ENCODE data around the gene MRPL49. TPM values are rescaled to one million over a fixed set of nuclear protein-coding genes. Genes with fewer than 3 reads are reported as not detected.

Gene MRPL49
- total and polyA plus RNA-seq, 2 of the 13 experiments (the other 11 are each of a cell fraction or from before 2014, with no cell fraction given), result 39.2 to 53.3 TPM

- 0 out of 2 replicates have a peak, but pooled peaks have one; percentile 68 for TF ChIP-seq BCL3 (CRISPR knock-in tag; IDR thresholded peaks at IDR 0.05)
- TF ChIP-seq STAT5B (CRISPR knock-in tag; IDR thresholded peaks at IDR 0.05), result peak; percentile 28; the same call in 1 of the 2 replicates
- 0 out of 2 replicates have a peak, but pooled peaks have one; percentile 34 for TF ChIP-seq NRL (CRISPR knock-in tag; IDR thresholded peaks at IDR 0.05; ENCODE audit: borderline replicate concordance)
- TF ChIP-seq ZNF552 (CRISPR knock-in tag; IDR thresholded peaks at IDR 0.05; ENCODE audit: borderline replicate concordance), result 0 out of 2 replicates have a peak, but pooled peaks have one; percentile 55
- TF ChIP-seq STAT6 (CRISPR knock-in tag; IDR thresholded peaks at IDR 0.05; ENCODE audit: borderline replicate concordance), result peak; percentile 68; the same call in 1 of the 2 replicates
- TF ChIP-seq ZNF691 (CRISPR knock-in tag; IDR thresholded peaks at IDR 0.05; ENCODE audit: borderline replicate concordance, low read depth), result peak; percentile 74; the same call in 1 of the 2 replicates
- TF ChIP-seq TOPORS (CRISPR knock-in tag; IDR thresholded peaks at IDR 0.05), result peak; percentile 76
- peak; percentile 54 for TF ChIP-seq PAXIP1 (CRISPR knock-in tag; conservative IDR thresholded peaks at IDR 0.05)
- TF ChIP-seq ZNF33A (CRISPR knock-in tag; IDR thresholded peaks at IDR 0.05; ENCODE audit: borderline replicate concordance), result no peak
- peak; percentile 98 for TF ChIP-seq YEATS2 (CRISPR knock-in tag; IDR thresholded peaks at IDR 0.05; ENCODE audit: borderline replicate concordance)
- TF ChIP-seq KMT2B (CRISPR knock-in tag; IDR thresholded peaks at IDR 0.05), result peak; percentile 93
- 0 out of 2 replicates have a peak, but pooled peaks have one; percentile 53 for TF ChIP-seq MIER2 (CRISPR knock-in tag; IDR thresholded peaks at IDR 0.05)
- TF ChIP-seq MED1 (CRISPR knock-in tag; IDR thresholded peaks at IDR 0.05), result peak; percentile 73
- TF ChIP-seq BCL6 (CRISPR knock-in tag; IDR thresholded peaks at IDR 0.05), result peak; percentile 59
- TF ChIP-seq IKZF5 (CRISPR knock-in tag; IDR thresholded peaks at IDR 0.05), result peak; percentile 78
- peak; percentile 52; the same call in 1 of the 2 replicates for TF ChIP-seq ZNF841 (CRISPR knock-in tag; IDR thresholded peaks at IDR 0.05; ENCODE audit: borderline replicate concordance)
- TF ChIP-seq NCOR1 (IDR thresholded peaks at IDR 0.05; ENCODE audit: borderline replicate concordance, low read length), result peak; percentile 46; the same call in 1 of the 2 replicates
- peak; percentile 90 for TF ChIP-seq MIER3 (CRISPR knock-in tag; IDR thresholded peaks at IDR 0.05; ENCODE audit: borderline replicate concordance)
Measured at GRCh38 chr11:65083834-65084597, 38.1 kb upstream of the MRPL49 start, which contains the start of the genes CDCA5 and ZFPL1 (continued).

Data from HepG2 (cell line).